Testis (tissue), 2 donors: ENCODE results near the gene ADNP.

Experiments used
- CTCF ChIP-seq, 3 experiments: fragments of 450-650 bp in 2 of 3; fragments of 200-600 bp in 1 of 3; sonication (generic) in 1 of 3; IDR thresholded peaks; one replicate each; pipeline ENCODE4 v1.5.1; 2016 to 2019; ENCODE audit warnings: antibody characterized with exemption in 3 of 3, mild to moderate bottlenecking in 2 of 3, moderate library complexity in 1 of 3
- POLR2A ChIP-seq: fragments of 450-650 bp; IDR thresholded peaks from one replicate; pipeline ENCODE4 v1.6.1; 2017; ENCODE audit warnings: antibody characterized with exemption, mild to moderate bottlenecking, moderate library complexity

GRCh38 chr20:50872560-50873425 is 58.4 kb downstream of the ADNP start:
- no peak for TF ChIP-seq CTCF (IDR thresholded peaks at IDR 0.05)
- no peak for TF ChIP-seq POLR2A
